CD14-positive monocyte (primary cell): Measurements from ENCODE around the gene DDI2. TPM values are rescaled to one million over a fixed set of nuclear protein-coding genes. Genes with fewer than 3 reads are reported as not detected.

ENCODE experiments used
- DNase-seq, 3 donors: peaks; one replicate each; pipeline ENCODE4 v3.0.0-alpha.2; 2011 to 2022
- H2AFZ ChIP-seq: 2 replicates; pipeline ENCODE4 v1.6.0; 2012; ENCODE audit warnings: mild to moderate bottlenecking, low read depth, low read length, inconsistent platforms; ENCODE audit not compliant: insufficient read depth, poor library complexity, severe bottlenecking
- H3K27ac ChIP-seq, 2 donors: 1 replicate in 1 of 2; 2 replicates in 1 of 2; pipeline ENCODE4 v1.5.1; 2012 to 2013; ENCODE audit warnings: low read length in 2 of 2, control low read depth in 1 of 2, inconsistent platforms in 1 of 2, low read depth in 1 of 2, mild to moderate bottlenecking in 1 of 2
- H3K27me3 ChIP-seq, 2 donors: one replicate each; pipeline versions ENCODE4 v1.6.0 to v1.6.1; 2011 to 2013; ENCODE audit warnings: low read length in 2 of 2; ENCODE audit not compliant: control insufficient read depth in 2 of 2, insufficient read depth in 2 of 2
- H3K36me3 ChIP-seq, 2 donors: replicated peaks in 1 of 2; 1 replicate in 1 of 2; 2 replicates in 1 of 2; pipeline versions ENCODE4 v1.5.1 to v1.6.1; 2012 to 2013; ENCODE audit warnings: low read length in 2 of 2, control low read depth in 1 of 2, inconsistent platforms in 1 of 2, mild to moderate bottlenecking in 1 of 2; ENCODE audit not compliant: insufficient read depth in 2 of 2, control insufficient read depth in 1 of 2
- H3K4me1 ChIP-seq, 2 donors: 1 replicate in 1 of 2; 2 replicates in 1 of 2; pipeline versions ENCODE4 v1.5.1 to v1.6.1; 2012 to 2013; ENCODE audit warnings: low read length in 2 of 2, control low read depth in 1 of 2, inconsistent platforms in 1 of 2, mild to moderate bottlenecking in 1 of 2, moderate library complexity in 1 of 2; ENCODE audit not compliant: insufficient read depth in 2 of 2, control insufficient read depth in 1 of 2
- H3K4me2 ChIP-seq: replicated peaks from 2 replicates; pipeline ENCODE3; 2012; ENCODE audit warnings: low read length, moderate library complexity, mild to moderate bottlenecking; ENCODE audit not compliant: poor library complexity, severe bottlenecking; ENCODE audit errors: extremely low read depth
- H3K4me3 ChIP-seq, 3 experiments: fragments of 200-600 bp in 1 of 3; sonication (generic) in 1 of 3; replicated peaks in 1 of 3; 1 replicate in 2 of 3; 2 replicates in 1 of 3; pipeline ENCODE4 v1.5.1; 2011 to 2013; ENCODE audit warnings: low read length in 3 of 3, mild to moderate bottlenecking in 3 of 3, control low read depth in 2 of 3, low read depth in 2 of 3, inconsistent platforms in 1 of 3, moderate library complexity in 1 of 3
- H3K79me2 ChIP-seq: 2 replicates; pipeline ENCODE4 v1.6.0; 2012; ENCODE audit warnings: mild to moderate bottlenecking, control low read depth, inconsistent platforms, low read length, moderate library complexity; ENCODE audit not compliant: insufficient read depth
- H3K9ac ChIP-seq: 2 replicates; pipeline ENCODE4 v1.6.0; 2017; ENCODE audit warnings: low read length, mild to moderate bottlenecking; ENCODE audit not compliant: insufficient read depth, poor library complexity, severe bottlenecking
- H3K9me3 ChIP-seq, 2 donors: replicated peaks in 1 of 2; 1 replicate in 1 of 2; 2 replicates in 1 of 2; pipeline versions ENCODE4 v1.5.1 to v1.6.1; 2012 to 2013; ENCODE audit warnings: low read length in 2 of 2, control low read depth in 1 of 2; ENCODE audit not compliant: control insufficient read depth in 1 of 2, insufficient read depth in 1 of 2
- H4K20me1 ChIP-seq: 2 replicates; pipeline ENCODE4 v1.6.0; 2012; ENCODE audit warnings: mild to moderate bottlenecking, low read length, control low read depth, moderate library complexity; ENCODE audit not compliant: insufficient read depth
- H3K27ac Mint-ChIP-seq, 7 donors: one replicate each; pipeline ENCODE4 v1.8.0; 2020; ENCODE audit warnings: mild to moderate bottlenecking in 7 of 7, mixed read lengths in 7 of 7, moderate library complexity in 6 of 7, inconsistent platforms in 2 of 7
- H3K27me3 Mint-ChIP-seq, 3 donors: one replicate each; pipeline ENCODE4 v1.8.0; 2021 to 2022; ENCODE audit warnings: low read depth in 3 of 3, mild to moderate bottlenecking in 3 of 3, mixed read lengths in 3 of 3, moderate library complexity in 3 of 3, inconsistent platforms in 1 of 3
- H3K36me3 Mint-ChIP-seq, 2 donors: one replicate each; pipeline ENCODE4 v1.8.0; 2020; ENCODE audit warnings: mixed read lengths in 2 of 2, inconsistent platforms in 1 of 2, mild to moderate bottlenecking in 1 of 2
- H3K4me1 Mint-ChIP-seq: one replicate; pipeline ENCODE4 v1.8.0; 2020; ENCODE audit warnings: mild to moderate bottlenecking, mixed read lengths
- H3K4me3 Mint-ChIP-seq, 2 donors: one replicate each; pipeline ENCODE4 v1.8.0; 2020; ENCODE audit warnings: mild to moderate bottlenecking in 2 of 2, mixed read lengths in 2 of 2, moderate library complexity in 1 of 2
- H3K9me3 Mint-ChIP-seq, 7 donors: one replicate each; pipeline ENCODE4 v1.8.0; 2020 to 2022; ENCODE audit warnings: mixed read lengths in 7 of 7, mild to moderate bottlenecking in 6 of 7, moderate library complexity in 6 of 7, inconsistent platforms in 2 of 7
- CTCF ChIP-seq: fragments of 200-600 bp; IDR thresholded peaks from one replicate; pipeline ENCODE4 v1.8.0; 2022; ENCODE audit warnings: antibody characterized with exemption, mild to moderate bottlenecking
- WGBS: methylation state at CpG from one replicate; pipeline ENCODE4 v1.1.5; 2013; ENCODE audit warnings: missing lambda C conversion rate; ENCODE audit not compliant: insufficient coverage; 5-methylcytosine and 5-hydroxymethylcytosine counted together
- intact Hi-C, 2 donors: fragments of 100-400 bp; cut with micrococcal nuclease; formaldehyde crosslinking; loops; one replicate each; pipeline versions ENCODE4 v1.15.0 to v1.15.1; 2023
- polyA plus RNA-seq, 3 donors: library from polyadenylated mRNA; depleted of rRNA in 1 of 3; unstranded in 2 of 3; stranded (reverse) in 1 of 3; fragments of 300-500 nt in 2 of 3; fragments of >200 nt in 1 of 3; fragmentation: Illumina TruSeq in 2 of 3; gene quantifications; 1 replicate in 2 of 3; 2 replicates in 1 of 3; pipeline ENCODE4 v1.2.3, GENCODE V29; 2012 to 2021

Gene DDI2
- polyA plus RNA-seq, 3 donors: 2.5 to 5.4 (median 3.2) TPM

DNA sequence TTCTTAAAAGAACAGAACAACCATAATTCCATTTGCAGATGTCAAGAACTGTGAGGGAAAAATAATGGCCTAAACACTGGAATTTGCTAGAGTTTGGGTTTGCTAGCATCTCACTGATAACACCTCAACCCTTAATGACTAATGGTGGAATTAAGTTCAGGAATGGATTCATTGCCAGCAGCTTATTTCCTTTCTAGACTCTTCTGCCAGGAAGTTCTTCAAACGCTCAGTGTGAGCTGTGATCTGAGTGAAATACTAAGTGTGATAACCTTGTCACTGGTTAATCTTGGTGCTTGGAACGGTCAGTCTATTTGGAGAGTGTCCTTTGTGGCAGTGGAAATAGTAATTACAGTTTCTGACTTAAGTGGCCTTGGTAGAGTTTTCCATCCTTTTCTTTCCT, 45.2 kb downstream of the DDI2 start:
- Histone ChIP-seq H3K9me3 (no peaks in the 10 kb centered on the region), H3K9ac (no peak overlapping the region), H3K79me2 (no peaks in the 10 kb centered on the region), H2AFZ (no peak overlapping the region), H3K4me3 (no peak overlapping the region), H3K27ac (no peak overlapping the region), H3K4me1 (no peaks in the 10 kb centered on the region), H3K36me3 (peaks cover 44 to 69% of the 10 kb centered on the region in 2 donors), H3K27me3 (no peaks in the 10 kb centered on the region), H3K4me2 (no peak overlapping the region), H4K20me1 (no peaks in the 10 kb centered on the region)
- H3K27ac Mint-ChIP-seq: no peak overlapping the region
- peaks cover 53 to 66% of the 10 kb centered on the region in 2 donors for H3K36me3 Mint-ChIP-seq
- intact Hi-C loops: no loop called here
- DNase-seq: no peak
- TF ChIP-seq CTCF: no peak
- H3K27me3 Mint-ChIP-seq: no peaks in the 10 kb centered on the region
- no peak overlapping the region for H3K4me3 Mint-ChIP-seq
- WGBS: 83% methylated on average over 1 of the region's 2 CpGs
- peaks cover 0 to 3% (median 0%) of the 10 kb centered on the region in 7 donors for H3K9me3 Mint-ChIP-seq
- no peaks in the 10 kb centered on the region for H3K4me1 Mint-ChIP-seq

- H3K36me3 Mint-ChIP-seq: peaks cover 47 to 56% of the 10 kb centered on the region in 2 donors
- DNase-seq: no peak
- no peak for TF ChIP-seq CTCF
- Histone ChIP-seq H3K4me2 (no peak overlapping the region), H3K79me2 (no peaks in the 10 kb centered on the region), H3K4me3 (no peak overlapping the region), H3K27me3 (no peaks in the 10 kb centered on the region), H4K20me1 (no peaks in the 10 kb centered on the region), H3K9ac (no peak overlapping the region), H2AFZ (no peak overlapping the region), H3K36me3 (peaks cover 40 to 57% of the 10 kb centered on the region in 2 donors), H3K27ac (no peak overlapping the region), H3K4me1 (no peaks in the 10 kb centered on the region), H3K9me3 (no peaks in the 10 kb centered on the region)
- no peaks in the 10 kb centered on the region for H3K9me3 Mint-ChIP-seq
- intact Hi-C loops: no loop called here
- H3K27me3 Mint-ChIP-seq: no peaks in the 10 kb centered on the region
- H3K4me1 Mint-ChIP-seq: no peaks in the 10 kb centered on the region
- H3K27ac Mint-ChIP-seq: no peak overlapping the region
- no CpG with 5 or more reads among the region's 3 CpGs for WGBS
- no peak overlapping the region for H3K4me3 Mint-ChIP-seq
Measured at GRCh38 chr1:15663925-15664324, 46.7 kb downstream of the DDI2 start.
